AG09319 (cell line): ENCODE results near the gene LRRC27.

Experiments
- DNase-seq: peaks from one replicate; pipeline ENCODE4 v3.0.0-alpha.2; 2010; ENCODE audit warnings: low read depth; ENCODE audit errors: extremely low read depth
- TF ChIP-seq, protein P1 (sequence below): IDR thresholded peaks from 2 replicates; pipeline ENCODE4 v1.5.1; 2011; ENCODE audit warnings: low read depth, mild to moderate bottlenecking, inconsistent platforms, low read length, moderate library complexity

The LRRC27 gene

DNA sequence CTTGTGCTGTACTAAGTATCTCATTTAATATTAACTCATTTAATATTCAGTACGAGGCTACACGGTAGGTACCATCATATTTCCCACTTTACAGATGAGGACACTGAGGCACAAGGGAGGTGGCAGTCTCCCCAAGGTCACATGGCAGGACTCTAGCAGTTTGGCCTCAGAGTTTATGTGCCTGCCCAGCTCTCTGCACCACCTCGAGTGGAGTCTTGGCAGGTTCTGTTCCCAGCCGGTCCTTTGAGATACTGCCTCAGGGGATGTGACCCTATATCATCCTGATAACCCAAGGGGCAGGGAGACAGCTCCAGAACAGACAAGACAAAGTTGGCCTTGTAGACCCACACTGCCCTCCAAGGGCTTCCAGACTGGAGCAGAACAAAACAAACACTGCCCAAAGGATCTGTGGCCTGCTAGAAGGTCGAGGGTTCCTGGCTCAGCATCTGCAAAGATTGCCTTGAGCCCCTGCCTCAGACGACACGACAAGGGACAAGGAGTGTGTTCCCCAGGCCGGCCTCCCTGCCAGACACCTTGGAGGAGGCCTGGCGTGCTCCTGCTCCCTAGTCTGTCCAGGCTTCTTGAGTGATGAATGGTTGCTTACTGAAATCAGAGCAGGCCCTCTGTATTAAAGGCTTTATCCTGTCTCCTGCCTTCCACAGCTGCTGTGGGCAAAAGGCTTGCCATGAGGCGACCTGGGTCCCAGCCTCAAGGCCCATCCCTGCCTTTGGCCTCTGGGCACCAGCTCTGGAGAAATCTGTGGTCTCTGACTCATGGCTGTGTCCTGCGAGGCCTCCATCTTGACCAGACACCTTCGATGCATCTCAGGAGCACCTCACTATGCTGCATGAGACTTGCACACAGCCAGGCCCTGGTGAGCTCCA, 61.1 kb downstream of the LRRC27 start:
- TF ChIP-seq, protein P1, sequence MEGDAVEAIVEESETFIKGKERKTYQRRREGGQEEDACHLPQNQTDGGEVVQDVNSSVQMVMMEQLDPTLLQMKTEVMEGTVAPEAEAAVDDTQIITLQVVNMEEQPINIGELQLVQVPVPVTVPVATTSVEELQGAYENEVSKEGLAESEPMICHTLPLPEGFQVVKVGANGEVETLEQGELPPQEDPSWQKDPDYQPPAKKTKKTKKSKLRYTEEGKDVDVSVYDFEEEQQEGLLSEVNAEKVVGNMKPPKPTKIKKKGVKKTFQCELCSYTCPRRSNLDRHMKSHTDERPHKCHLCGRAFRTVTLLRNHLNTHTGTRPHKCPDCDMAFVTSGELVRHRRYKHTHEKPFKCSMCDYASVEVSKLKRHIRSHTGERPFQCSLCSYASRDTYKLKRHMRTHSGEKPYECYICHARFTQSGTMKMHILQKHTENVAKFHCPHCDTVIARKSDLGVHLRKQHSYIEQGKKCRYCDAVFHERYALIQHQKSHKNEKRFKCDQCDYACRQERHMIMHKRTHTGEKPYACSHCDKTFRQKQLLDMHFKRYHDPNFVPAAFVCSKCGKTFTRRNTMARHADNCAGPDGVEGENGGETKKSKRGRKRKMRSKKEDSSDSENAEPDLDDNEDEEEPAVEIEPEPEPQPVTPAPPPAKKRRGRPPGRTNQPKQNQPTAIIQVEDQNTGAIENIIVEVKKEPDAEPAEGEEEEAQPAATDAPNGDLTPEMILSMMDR = no peak
- DNase-seq = no peak

DNA sequence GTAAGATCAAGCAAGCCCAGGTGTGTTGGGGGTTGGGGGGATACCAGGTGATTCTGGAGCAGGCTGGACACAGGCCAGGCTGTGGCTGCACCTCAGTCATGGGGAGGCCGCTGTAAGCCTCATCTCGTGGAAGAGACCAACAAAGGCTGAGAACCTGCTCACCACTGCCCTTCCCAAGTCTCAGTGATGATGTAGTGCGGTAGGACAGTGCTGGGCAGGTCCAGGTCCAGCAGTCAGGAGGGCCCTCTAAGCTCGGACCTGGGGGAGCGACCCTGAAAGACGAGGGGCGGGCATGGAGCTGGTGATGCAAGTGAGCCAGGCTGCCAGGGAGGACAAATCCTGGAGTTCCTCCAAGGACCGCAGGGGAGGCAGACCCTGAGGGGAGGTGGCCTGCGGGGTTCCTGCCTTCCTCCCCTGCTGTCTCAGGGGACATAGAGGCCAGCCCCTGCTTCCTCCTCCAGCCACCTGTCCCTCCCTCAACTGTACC, 61.7 kb downstream of the LRRC27 start:
- DNase-seq = no peak

DNA sequence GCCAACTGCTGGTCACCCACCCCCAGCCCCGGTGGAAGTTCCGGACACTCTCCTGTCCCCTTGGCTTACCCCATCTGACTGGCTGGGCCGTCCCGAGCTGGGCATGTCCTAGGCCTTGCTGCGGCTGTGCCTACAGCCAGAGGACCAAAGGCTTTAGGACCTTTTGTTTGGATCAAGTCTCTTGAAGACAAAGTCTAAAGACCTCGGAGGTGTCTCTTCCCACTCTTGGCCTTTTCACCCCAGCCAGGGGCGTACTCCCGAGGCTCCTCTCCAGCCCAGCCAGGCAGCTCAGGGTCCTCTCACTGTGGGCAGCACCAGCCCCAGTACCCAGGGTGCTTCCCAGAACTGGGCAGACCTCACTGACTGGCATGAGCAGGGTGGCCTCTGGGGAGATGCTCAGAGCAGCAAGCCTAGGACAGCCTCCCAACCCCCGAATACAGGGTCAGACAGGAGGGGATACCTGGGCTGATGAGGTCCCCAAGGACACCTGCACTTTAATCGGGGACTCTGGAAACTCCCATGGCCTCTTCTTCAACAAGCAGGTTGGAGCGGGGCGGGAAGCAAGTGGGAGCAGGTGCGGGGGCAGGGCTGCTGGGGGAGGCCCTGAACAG, 62.3 kb downstream of the LRRC27 start:
- DNase-seq = no peak
- TF ChIP-seq, protein P1 = no peak

More for the DNA sequence above, 61.7 kb downstream of the LRRC27 start:
- TF ChIP-seq, protein P1 = no peak

DNA sequence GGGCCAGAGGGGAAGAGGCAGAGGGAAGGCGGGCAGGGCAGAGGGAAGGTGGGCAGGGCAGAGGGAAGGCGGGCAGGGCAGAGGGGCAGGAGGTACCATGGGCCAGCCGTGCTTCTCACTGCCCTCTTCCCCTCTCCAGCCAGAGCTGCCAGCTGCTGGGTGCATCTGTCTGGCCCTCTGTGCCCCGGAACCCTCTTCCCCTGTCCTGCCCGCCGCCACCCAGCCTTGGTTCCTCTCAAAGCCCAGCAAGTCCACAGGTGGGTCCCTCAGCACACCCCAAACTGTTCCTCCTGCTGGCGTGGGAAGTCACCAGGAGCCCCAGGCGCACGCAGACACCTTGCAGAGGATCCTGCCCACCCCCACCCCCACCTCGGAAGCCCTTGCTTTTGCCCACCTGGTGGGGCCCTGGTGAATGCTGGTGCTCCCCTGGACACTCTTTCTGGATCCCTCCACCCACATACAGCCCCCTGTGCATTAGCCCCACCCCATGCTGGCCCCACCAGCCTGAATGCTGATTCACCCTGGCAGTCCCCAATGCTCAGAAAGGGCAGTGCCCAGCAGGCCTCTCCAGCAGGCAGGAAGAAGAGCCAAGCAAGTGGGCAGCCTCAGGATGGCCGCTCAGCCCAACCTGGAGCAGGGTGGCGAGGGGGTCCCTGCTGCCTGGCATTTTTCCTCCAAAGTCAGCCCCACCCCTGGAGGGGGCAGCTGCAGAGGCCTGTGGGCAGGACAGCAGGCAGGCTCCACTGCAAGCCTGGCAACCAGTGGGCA, 63.1 kb downstream of the LRRC27 start:
- DNase-seq = no peak
- TF ChIP-seq, protein P1 = no peak

DNA sequence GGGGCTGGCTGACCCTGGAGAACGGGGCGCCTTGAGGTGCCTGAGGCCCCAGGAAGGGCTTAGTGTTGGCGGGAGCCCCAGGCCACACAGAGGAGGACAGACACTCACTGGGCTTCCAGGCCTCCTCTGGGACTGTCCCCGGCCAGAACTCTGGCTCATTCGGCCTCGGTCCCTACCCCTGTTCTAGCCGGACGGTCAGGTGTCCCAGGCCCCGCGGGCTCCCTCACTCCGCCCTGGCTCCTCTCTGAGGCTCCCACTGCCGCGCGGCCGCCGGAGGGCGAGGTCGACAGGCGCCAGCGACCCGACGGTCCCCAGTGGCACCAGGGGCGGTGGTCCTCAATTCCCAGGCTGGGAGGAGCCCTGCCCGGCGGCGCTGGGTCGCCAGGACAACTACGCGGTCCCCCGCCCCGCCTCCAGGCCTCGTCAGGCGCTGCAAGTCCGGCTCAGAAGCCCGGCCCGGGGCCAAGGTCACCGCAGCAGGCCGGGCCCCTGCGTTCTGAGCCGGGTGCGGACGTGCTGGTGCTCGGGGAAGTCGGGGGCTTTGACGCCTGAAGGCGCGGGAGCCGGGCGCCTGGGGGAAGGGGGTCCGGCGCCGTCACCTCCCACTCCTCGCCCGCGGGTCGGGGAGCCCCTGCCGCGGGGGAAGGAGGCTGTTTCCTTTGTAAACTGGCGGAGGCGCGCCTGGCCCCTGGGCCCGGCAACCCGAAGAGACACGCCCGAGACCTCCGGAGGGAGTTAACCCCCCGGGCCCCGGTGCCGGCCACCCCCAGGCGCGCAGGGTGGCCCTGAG, 63.9 kb downstream of the LRRC27 start:
- TF ChIP-seq, protein P1 = no peak
- no peak for DNase-seq

DNA sequence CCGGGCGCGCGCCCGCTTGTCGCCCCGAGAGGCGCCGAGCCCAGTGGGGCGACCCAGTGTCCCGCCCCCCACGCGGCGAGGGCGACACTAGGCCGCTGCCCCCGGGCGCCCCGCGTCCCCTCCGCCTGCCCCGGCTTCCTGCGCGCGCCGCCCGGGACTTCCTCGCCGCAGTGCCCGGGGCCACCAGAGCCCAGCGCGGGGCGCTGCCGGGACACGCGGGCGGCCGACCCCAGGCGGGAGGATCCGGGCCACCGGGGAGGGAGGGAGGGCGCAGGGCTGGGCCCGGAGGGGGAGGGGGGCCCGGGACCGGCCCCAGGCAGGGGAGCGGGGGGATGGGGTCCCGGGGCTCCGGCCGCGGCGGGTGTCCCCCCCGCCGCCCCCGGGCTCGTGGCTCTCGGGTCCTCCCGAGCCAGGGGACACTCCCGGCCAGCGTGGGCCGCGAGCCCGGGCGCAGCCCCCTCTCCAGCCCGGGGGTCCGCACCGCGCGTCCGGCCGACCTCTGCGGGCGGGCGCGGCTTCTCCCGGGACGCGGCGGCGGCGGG, 64.6 kb downstream of the LRRC27 start:
- no peak for DNase-seq
- TF ChIP-seq, protein P1 = no peak; the same call in 1 of the 2 replicates
